Mesothelial cell of epicardium (in vitro differentiated cells): ENCODE results near the gene TNNI2. TPM values are rescaled to one million over a fixed set of nuclear protein-coding genes. Genes with fewer than 3 reads are reported as not detected.
A peak's percentile ranks its signal among the peaks of the same experiment; 100 is the strongest.

Experiments
- DNase-seq, 2 experiments: peaks; one replicate each; pipeline ENCODE4 v3.0.0; 2021; ENCODE audit warnings: low spot score in 2 of 2; ENCODE audit not compliant: unreplicated experiment in 2 of 2
- H3K27ac Mint-ChIP-seq: 2 replicates; pipeline ENCODE4 v1.8.0; 2021; ENCODE audit warnings: mixed read lengths
- H3K27me3 Mint-ChIP-seq: 2 replicates; pipeline ENCODE4 v1.8.0; 2021; ENCODE audit warnings: low read depth, mixed read lengths
- H3K36me3 Mint-ChIP-seq: 2 replicates; pipeline ENCODE4 v1.8.0; 2021; ENCODE audit warnings: mixed read lengths
- H3K4me1 Mint-ChIP-seq: 2 replicates; pipeline ENCODE4 v1.8.0; 2021; ENCODE audit warnings: mixed read lengths
- H3K4me3 Mint-ChIP-seq: 2 replicates; pipeline ENCODE4 v1.8.0; 2021; ENCODE audit warnings: mild to moderate bottlenecking, moderate library complexity, mixed read lengths
- H3K9me3 Mint-ChIP-seq: 2 replicates; pipeline ENCODE4 v1.8.0; 2021; ENCODE audit warnings: mixed read lengths
- total RNA-seq: library from RNA; stranded (reverse); gene quantifications from 3 replicates; pipeline ENCODE4 v1.2.1, GENCODE V29; 2021
- TF ChIP-seq, protein P1 (sequence below): fragments of 200-600 bp; sonication (generic); IDR thresholded peaks from one replicate; pipeline ENCODE4 v1.5.0; 2021; ENCODE audit warnings: antibody characterized with exemption; ENCODE audit not compliant: unreplicated experiment

The TNNI2 gene
- total RNA-seq, 1 donor from 2014 or later: 1.3 TPM

DNA sequence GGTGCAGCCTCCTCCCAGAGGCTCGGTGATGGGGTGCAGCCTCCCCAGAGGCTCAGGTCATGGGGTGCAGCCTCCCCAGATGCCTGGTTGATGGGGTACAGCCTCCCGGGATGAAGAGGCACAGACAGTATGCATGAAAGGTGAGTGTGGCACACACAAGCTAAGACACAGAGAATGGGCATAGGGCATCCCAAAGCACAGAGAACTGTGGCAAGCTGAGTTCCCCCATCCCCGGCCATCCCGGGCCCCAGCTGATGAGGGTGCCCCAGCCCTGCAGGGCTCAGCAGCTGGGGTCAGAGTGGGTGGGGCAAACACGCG lies 8.8 kb upstream of the TNNI2 start:
- Mint-ChIP-seq H3K9me3 (no peaks in the 10 kb centered on the region), H3K4me3 (no peak overlapping the region), H3K27me3 (no peaks in the 10 kb centered on the region), H3K36me3 (no peaks in the 10 kb centered on the region), H3K27ac (no peak overlapping the region), H3K4me1 (peaks cover 61% of the 10 kb centered on the region)
- TF ChIP-seq, protein P1, sequence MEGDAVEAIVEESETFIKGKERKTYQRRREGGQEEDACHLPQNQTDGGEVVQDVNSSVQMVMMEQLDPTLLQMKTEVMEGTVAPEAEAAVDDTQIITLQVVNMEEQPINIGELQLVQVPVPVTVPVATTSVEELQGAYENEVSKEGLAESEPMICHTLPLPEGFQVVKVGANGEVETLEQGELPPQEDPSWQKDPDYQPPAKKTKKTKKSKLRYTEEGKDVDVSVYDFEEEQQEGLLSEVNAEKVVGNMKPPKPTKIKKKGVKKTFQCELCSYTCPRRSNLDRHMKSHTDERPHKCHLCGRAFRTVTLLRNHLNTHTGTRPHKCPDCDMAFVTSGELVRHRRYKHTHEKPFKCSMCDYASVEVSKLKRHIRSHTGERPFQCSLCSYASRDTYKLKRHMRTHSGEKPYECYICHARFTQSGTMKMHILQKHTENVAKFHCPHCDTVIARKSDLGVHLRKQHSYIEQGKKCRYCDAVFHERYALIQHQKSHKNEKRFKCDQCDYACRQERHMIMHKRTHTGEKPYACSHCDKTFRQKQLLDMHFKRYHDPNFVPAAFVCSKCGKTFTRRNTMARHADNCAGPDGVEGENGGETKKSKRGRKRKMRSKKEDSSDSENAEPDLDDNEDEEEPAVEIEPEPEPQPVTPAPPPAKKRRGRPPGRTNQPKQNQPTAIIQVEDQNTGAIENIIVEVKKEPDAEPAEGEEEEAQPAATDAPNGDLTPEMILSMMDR: no peak
- DNase-seq: no peak

DNA sequence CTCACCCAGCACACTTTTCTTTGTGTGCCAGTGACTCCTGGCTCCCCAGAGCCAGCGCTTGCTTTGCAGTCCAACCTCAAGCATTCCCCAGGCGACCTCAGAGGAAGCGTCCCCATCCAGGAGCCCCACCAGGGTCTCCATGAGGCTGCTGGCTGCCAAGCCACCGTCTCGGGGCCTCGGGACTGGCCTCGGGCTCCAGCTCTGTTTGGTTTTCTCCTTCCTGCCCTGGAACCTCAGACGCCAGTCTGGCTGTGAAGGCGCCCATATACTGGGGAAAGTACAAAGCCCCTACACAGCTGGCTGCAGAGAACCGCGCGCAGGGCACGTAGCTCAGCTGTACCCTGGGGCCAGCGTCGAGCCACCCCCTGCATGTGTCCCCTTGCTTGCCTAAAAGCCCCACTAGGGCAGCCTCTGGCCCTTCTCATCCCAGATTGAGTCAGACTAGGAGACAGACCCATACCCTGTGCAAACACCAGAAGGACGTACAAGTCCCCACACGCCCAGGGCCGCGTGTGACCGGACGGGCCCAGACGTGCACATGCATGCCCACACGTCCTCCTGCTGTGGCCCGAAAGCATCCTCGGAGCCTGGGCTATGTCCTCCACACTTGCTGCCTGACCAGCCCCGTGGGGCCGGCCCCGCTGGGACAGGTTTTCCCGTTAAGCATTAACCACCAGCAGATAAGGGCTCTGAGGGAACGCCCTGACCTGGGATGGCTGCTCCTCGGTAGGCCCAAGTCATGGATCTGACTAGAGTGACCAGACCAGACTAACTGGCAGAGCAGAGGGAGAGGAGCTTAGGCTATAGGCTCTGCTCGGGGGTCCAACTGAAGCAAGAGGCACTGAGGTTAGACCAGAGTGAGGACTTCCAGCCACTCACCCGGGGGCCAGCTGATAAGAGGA lies 8.2 kb upstream of the TNNI2 start:
- H3K27ac Mint-ChIP-seq: peak overlapping the region; percentile 69
- peak in 1 of 2 experiments; percentile 64 for DNase-seq
- no peaks in the 10 kb centered on the region for H3K36me3 Mint-ChIP-seq
- no peaks in the 10 kb centered on the region for H3K9me3 Mint-ChIP-seq
- H3K4me1 Mint-ChIP-seq: peaks cover 61% of the 10 kb centered on the region
- no peak overlapping the region for H3K4me3 Mint-ChIP-seq
- H3K27me3 Mint-ChIP-seq: no peaks in the 10 kb centered on the region
- TF ChIP-seq, protein P1: no peak

DNA sequence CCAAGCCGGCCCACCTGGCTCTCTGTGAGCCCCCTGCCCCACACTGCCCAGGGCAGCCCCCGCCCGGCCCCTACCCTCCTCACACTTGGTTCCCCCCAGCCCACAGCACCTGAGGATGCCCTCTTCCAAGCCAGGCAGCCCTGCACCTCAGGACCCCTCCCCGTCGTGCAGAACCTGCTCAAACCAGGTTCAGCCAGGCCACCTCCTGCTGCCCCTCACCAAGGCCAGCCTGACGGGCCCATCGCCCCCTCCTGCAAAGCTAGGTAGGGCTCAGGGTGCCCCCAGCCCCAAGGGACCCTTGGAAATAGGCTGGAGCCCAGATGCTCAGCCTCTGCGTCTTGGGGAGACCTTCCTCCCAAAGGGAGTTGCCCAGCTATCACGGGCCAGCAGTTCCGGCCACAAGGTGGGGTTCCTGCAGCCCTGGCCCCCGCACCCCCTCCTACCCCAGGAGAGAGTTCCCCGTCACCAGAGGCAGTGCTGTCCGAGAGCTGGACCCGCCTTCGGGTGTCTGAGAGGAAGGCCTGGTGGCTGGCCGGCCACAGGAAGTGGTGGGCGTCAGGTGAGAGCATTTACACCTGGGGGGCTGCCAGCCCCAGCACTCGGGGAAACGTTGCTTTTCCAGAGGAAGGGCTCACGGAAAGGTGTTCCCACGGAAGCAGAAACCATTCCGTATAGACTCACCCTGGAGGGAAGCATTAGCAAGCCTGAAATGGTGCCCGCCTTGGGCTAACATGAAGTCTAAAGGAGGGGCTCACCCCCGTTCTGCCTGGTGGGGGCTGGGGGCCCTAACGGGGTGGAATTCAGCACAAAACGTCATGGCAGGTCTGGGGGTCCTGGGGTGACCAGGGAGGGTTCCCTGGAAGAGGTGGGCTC lies 7.2 kb upstream of the TNNI2 start:
- no peak for DNase-seq
- peaks cover 58% of the 10 kb centered on the region for H3K4me1 Mint-ChIP-seq
- TF ChIP-seq, protein P1: no peak
- no peaks in the 10 kb centered on the region for H3K36me3 Mint-ChIP-seq
- H3K27me3 Mint-ChIP-seq: no peaks in the 10 kb centered on the region
- no peaks in the 10 kb centered on the region for H3K9me3 Mint-ChIP-seq
- H3K4me3 Mint-ChIP-seq: peak overlapping the region; percentile 43
- peak overlapping the region; percentile 79 for H3K27ac Mint-ChIP-seq

DNA sequence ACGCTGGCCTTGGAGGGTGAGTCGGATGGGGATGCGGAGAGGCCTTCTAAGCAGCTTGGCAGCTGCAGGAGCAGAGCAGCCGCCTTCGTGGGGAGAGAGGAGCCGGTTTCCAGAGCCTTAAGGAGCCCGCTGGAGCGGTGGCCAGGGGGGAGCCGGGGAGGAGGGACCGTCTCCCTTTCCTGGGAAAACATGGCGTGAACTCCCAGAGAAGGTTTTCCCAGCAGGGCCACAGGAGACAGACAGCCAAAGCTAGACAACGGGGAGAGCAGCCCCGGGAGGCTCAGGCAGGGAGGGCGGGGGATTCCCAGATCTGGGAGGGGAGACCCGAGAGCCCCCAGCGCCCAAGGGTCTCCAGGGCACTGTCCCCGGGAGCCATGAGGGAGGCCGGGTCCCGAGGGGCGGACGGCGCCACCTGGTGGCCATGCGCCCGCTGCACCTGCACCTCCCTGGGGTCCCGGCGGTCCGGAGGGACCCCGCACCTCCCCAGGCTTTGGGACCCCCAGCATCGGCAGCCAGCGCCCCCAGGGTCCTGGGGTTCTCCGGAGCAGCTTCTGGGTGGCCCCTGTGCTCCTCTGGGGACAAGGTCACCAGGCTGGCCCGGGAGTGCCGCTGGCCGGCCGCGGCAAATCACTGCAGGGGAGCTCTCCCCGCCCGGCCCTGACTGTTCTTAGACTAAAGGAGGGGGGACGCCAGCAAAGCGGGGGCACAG lies 6.4 kb upstream of the TNNI2 start:
- Mint-ChIP-seq H3K4me3 (peak overlapping the region; percentile 43), H3K4me1 (peaks cover 52% of the 10 kb centered on the region), H3K36me3 (no peaks in the 10 kb centered on the region), H3K9me3 (no peaks in the 10 kb centered on the region), H3K27me3 (no peaks in the 10 kb centered on the region), H3K27ac (peak overlapping the region; percentile 79)
- TF ChIP-seq, protein P1: peak; percentile 99
- peak; percentile 61 to 86 for DNase-seq

DNA sequence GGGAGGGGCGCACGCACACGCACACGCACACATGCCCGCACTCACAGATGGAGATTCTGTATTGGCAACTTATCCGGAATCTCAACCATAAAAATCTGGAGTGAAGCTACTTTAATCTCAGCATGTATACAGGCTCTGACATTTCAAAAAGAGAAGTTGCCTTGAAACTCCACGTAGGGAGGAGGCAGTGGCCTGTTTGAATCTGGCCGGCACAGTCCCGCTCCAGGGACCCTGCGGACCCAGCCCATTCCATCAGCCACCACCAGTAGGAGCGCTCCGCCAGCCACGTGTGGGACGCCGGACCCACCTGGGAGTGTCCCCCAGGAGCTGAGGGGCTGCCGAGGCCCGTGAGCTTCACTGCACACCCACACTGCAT lies 5.9 kb upstream of the TNNI2 start:
- TF ChIP-seq, protein P1: no peak
- DNase-seq: no peak
- no peaks in the 10 kb centered on the region for H3K9me3 Mint-ChIP-seq
- peaks cover 47% of the 10 kb centered on the region for H3K4me1 Mint-ChIP-seq
- H3K4me3 Mint-ChIP-seq: no peak overlapping the region
- no peaks in the 10 kb centered on the region for H3K27me3 Mint-ChIP-seq
- H3K27ac Mint-ChIP-seq: peak overlapping the region; percentile 56
- no peaks in the 10 kb centered on the region for H3K36me3 Mint-ChIP-seq
